GM19351 (cell line): ENCODE results near the gene TRAPPC5.

Source experiments
- ATAC-seq: cut with Tn5 transposase; IDR thresholded peaks from one replicate; pipeline ENCODE4 v1.9.1; 2021; ENCODE audit warnings: mild to moderate bottlenecking, moderate library complexity; ENCODE audit not compliant: unreplicated experiment

The TRAPPC5 gene

DNA sequence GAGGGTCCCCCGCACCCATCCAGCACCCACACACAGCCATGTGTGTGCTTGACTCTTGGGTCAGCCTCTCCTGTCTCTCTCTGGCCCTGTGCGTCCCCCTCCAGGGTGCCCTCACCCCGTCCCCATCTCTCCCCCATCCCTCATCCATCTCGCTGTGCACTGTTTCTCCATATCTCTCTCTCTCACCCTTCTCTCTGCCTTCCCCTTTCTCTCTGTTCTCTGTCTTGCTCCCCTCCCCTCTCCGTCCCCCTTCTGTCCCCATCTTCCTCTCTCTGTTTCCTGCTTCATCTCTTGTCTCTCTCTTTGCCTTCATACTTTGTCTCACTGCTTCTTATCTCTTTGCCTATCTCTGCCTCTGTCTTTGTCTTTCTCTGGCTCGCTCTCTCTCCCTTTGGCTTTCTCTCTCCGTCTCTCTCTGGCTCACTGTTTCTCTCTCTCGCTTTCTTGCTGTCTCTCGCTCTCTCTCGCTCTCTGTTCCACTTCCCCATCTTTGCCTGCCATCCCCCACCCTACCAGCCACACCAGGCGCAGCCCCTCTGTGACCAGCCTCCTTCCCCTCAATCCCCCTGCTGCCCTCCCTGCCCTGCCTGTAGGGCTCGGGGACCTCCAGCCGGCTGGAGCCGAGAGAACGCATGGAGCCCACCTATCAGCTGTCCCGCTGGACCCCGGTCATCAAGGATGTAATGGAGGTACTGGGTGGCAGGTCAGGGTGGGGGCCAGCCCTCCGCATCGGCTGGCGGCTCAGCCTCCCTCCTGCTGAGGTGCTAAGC, 34.8 kb upstream of the TRAPPC5 start:
- no peak for ATAC-seq

DNA sequence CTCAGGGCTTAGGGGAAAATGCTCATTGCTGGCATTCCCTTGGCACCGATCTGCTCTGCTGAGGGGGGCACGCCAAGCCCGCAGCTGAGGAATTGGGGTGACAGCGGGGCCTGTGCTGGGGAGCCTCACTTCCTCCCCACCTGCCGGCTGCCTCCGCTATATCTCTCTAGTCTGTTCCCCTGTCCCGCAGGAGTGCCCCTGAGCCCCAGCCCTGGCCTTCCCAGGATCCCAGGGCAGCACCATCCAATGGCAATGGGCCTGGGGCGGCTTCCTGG, 34.3 kb upstream of the TRAPPC5 start:
- no peak for ATAC-seq

DNA sequence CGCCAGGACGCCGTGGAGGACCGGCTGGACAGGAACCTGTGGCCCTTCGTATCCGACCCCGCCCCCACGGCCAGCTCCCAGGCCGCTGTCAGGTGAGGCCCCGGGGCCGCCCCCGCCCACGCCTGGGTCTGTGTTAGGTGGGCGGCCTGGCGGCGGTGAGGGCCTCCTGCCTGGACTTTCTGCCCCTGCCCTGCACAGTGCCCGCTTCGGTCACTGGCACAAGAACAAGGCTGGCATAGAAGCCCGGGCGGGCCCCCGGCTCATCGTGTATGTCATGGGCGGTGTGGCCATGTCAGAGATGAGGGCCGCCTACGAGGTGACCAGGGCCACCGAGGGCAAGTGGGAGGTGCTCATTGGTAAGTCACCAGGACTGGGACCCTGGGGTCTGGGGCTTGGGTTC, 33.5 kb upstream of the TRAPPC5 start:
- ATAC-seq = no peak

DNA sequence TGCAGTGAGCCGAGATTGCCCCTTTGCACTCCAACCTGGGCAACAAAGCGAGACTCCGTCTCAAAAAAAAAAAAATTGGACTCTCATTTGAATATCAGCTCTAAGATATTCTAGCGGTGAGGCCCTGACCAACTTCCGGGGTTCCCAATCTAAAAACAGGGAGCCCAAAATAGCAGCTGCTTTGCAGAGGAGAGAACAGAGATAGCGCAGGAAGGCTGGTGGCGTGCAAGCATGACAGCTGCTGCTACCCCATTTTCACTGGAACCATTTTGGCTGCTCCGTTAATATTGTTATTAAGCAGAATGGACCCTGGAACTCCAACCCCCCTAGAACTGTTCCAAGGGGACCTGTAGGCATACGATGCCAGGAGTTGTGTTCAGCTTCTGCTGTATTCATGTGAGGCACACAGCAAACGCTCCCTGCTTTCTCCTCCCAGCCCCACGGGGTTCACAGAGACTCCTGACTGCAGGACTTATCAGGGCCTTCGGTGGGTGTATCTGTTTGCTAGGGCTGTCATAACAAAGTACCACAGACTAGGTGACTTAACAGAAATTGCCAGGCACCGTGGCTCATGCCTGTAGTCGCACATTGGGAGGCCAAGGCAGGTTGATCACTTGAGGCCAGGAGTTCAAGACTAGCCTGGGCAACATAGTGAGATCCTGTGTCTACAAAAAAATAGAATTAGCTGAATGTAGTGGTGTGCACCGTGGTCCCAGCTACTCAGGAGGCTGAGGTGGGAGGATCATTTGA, 32.2 kb upstream of the TRAPPC5 start:
- no peak for ATAC-seq

DNA sequence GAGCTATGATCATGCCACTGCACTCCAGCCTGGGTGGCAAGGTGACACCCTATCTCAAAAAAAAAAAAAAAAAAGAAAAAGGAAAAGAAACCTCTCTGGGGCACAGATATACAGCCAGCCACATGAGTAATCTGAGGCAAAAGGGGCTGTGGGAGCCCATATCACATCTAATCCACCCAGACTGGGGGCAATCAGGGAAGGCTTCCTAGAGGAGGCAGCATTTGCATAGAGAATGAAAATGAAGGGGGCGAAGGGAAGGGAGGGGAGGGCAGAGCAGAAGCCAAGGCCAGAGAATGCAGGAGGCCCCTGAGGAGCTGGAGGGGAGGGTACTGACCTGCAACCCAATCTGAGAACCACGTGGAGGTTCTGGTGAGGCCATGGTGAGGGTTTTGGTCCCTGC, 30.5 kb upstream of the TRAPPC5 start:
- no peak for ATAC-seq

DNA sequence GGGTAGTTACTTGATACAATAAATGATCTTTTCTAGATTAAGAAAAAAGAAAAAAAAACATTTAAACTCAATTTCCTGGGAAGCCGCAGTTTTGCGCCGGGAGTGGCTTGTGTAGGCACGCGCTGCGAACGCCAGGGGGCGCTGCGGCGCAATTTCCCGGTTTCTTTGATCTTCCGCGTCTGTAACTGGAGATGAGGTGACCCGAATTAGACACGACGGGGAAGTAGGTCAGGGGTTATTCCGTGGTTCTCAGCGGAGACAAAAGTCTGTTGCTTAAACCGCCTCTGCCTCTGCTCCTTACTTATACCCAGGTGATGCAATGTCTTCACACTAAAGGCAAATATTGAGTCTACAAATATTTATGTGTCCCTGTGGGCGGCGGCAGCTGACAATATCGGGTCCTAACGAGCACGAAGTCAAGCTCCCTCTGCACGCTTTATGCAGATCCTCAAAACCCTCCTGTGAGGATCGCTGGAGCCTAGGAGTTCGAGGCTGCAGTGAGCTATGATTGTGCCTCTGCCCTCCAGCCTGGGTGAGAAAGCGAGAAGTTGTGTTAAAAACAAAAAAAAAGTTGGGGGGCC, 28.5 kb upstream of the TRAPPC5 start:
- ATAC-seq = no peak

DNA sequence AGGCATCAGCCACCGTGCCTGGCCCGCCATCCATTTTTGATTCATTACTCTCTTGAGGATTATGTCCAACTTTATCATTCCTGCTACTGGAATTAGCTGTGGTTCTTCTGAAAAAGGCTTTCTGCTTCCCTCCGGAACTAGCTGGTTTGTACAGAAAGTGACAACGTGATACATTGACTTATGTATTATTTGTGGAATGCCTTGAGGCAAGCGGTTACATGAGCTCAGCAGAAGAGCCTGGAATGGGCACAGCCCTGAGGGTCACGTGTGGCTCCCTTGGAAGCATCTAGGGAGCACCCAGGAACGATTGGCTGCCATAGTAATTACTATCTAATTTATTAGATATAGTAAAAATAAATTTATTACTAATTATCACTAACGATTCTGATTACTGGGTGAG, 26.2 kb upstream of the TRAPPC5 start:
- no peak for ATAC-seq

DNA sequence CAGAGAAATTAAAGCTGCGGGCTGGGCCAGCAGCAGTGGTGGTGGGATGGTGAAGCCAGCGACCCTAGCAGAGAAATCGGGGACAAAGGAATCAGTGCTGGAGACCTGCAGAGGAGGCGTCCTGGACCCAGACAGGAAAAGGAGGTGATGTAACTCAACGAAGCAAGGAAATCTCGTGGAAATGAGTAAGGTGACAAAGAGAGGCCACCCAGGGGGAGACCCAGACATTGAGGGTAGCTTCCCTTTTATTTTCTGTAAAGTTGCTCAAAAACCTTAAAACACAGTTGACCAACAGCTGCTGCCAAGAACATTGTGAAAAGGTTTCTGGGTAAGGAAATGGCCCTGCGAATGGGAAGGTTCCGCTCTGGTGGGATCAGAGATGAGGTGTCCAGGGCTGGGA, 25.1 kb upstream of the TRAPPC5 start:
- no peak for ATAC-seq

DNA sequence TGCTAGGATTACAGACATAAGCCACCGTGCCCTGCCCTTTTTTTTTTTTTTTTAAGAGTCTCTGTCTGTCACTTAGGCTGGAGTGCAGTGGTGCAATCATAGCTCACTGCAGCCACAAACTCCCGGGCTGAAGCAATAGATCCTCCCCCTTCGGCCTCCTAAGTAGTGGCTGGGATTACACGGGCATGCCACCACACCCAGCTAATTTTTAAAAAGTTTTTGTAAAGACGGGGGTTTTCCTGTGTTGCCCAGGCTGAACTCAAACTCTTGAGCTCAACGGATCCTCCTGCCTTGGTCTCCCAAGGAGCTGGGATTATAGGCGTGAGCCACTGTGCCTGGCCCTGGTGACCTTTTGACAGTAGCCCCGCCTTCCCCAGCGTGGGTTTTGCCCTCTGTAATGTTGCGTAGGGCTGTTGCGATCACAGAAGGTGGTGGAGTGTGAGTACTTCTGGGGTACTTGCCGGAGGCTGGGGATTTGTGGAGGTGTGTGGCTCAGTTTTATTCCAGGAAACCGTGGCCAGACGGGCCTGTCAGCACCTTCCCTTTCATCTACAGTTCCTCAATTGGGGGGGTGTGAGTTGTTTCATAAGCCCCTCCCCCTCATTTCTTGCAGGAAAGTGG, 23.4 kb upstream of the TRAPPC5 start:
- ATAC-seq = no peak

DNA sequence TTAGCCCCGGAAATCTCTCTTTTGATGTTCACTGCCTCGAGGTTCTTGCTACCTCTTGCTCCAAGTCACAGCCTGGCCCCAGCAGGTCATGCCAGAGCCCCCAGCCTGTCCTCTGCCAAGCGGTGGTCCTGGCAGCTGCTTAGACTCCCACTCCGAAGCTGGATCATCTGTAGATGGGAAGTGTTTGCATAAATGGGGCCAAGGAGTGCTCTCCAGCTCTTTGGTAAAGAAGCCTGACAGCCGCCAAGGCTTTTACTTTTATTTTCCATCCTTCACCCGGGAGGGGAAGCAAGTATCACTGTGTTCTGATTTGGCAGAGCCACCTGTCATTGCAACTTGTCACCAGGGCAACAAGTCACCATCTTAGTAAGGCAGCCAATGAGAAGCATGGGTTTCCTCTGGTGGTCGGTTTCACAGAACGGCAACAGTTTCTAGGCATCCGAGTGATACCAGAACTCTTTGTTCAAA, 22.4 kb upstream of the TRAPPC5 start:
- peak; percentile 79 for ATAC-seq

DNA sequence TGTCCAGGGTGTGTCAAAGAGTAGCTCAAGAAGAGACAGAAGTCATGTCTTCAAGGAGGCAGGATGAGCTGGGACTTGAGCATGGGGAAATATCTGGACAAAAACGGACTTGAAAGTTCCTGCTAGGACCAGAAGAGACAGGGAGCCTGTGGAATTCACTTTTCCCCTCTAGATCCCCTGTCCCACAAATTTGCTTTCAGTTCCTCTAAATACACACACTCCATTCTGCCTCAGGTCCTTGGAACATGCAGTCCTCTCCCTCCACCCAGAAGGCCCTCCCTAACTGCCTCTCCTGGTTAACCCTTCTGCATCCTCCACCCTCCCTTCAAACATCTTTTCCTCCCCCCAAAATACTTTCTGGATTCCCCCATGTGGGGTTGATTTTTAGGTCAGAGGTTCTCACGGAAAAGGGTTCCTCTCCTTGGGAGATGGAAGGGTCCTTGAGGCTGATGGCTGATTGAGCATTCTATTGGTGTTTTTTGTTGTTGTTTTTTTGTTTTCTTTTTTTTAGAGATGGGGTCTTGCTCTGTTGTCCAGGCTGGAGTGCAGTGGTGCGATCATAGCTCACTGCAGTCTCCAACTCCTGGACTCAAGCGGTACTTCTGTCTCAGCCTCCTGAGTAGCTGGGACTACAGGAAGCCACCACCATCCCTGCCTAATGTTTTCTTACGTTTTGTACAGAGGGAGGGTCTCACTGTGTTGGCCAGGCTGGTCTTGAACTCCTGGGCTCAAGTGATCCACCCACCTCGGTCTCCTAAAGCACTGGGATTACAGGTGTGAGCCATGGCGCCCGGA, 18.7 kb upstream of the TRAPPC5 start:
- ATAC-seq = no peak

DNA sequence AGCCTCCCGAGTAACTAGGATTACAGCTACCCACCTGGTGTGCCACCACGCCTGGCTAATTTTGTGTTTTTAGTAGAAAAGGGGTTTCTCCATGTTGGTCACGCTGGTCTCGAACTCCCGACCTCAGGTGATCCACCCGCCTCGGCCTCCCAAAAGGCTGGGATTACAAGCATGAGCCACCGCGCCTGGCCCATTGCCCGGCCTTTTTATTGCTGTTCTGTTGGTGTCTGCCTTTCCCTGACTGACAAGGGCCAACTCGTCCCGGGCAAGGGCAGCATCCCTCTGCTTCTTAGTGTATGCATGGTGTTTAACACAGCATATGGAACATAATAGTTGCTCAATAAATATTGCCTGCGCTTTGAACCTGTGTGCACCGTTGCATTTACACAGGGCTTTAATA, 18.0 kb upstream of the TRAPPC5 start:
- no peak for ATAC-seq

DNA sequence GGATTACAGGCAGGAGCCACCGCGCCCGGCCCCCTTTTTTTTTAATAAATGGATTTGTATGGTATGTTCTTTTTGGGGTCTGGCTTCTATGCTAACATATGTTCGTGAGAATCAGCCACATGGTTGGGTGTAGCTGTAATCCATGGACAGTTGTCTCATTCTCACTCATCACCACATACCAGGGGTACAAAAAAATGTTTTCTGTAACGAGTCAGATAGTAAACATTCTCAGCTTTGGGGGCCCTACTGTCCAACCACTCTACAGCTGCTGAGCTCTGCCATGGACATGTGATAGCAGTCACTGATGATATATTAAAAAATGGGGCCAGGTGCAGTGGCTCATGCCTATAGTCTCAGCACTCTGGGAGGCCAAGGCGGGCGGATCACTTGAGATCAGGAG, 16.9 kb upstream of the TRAPPC5 start:
- no peak for ATAC-seq

DNA sequence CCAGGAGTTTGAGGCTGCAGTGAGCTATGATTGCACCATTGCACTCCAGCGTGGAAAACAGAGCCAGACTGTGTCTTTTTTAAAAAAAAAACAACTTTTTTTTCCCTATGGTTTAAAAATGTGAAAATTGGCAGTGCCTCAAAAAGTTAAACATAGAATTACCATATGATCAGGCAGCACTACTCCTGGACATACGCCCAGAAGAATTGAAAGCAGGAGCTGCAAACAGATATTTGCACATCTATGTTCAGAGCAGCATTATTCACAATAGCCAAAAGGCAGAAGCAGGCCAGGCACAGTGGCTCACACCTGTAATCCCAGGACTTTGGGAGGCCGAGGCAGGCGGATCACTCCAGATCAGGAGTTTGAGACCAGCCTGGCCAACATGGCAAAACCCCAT, 15.6 kb upstream of the TRAPPC5 start:
- no peak for ATAC-seq

DNA sequence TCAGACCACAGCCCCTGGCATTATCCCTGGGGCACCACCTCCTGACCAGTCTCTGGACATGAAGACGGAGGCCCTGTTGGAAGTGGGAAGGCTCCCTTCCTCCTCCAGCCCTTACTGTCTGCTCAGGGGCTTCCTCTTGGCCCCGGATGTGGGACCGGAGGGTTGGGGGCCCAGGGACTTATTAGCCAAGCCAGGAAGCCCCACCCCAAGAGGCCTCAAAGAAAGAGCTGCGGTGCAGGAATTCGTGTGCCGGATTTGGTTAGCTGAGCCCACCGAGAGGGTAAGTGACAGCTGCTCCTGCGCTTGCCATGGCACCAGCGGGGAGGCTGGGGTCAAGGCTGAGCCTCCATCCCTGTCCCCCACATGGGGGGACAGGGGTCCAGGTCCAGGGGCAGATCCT, 11.8 kb upstream of the TRAPPC5 start, which contains the start of gene RETN:
RETN (plus strand) TSS at position 208 of the 400 bp plus-strand sequence. CDS start 278 bp downstream, outside the sequence.
- no peak for ATAC-seq

DNA sequence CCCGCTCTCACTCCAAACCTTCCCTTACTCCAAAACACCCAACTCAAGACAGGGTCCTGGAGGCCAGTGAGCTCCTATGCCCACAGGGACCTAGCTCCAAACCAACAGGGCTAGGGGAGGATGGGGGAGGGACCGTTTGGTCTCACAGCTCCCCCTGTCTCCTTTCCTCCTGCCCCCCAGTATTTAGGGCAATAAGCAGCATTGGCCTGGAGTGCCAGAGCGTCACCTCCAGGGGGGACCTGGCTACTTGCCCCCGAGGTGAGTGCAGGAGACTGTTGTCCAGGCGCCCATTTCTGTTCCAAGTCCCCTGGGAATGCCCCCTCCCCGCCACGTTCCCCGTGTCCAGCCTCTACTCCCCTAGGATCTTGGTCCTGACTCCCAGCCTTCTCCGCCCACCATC, 11.0 kb upstream of the TRAPPC5 start:
- no peak for ATAC-seq

DNA sequence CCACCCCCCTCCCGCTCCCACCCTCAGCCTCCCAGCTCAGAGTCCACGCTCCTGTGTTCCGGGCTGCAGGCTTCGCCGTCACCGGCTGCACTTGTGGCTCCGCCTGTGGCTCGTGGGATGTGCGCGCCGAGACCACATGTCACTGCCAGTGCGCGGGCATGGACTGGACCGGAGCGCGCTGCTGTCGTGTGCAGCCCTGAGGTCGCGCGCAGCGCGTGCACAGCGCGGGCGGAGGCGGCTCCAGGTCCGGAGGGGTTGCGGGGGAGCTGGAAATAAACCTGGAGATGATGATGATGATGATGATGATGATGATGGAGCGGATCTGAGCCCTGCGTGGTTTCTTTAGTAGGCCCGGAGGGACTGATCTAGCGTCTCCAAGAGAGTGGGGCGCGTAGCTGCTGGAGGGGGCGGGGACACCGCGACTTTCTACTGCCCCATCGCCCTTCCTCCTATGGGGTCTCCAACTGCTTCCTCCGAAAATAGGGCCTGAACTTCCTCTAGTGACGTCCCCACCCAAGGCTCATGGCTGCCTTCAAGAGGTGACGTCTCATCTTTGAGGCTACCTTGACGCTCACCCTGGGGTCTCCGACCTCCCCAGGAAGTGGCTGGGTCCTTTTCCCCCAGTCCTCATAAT, 10.4 kb upstream of the TRAPPC5 start:
- no peak for ATAC-seq

DNA sequence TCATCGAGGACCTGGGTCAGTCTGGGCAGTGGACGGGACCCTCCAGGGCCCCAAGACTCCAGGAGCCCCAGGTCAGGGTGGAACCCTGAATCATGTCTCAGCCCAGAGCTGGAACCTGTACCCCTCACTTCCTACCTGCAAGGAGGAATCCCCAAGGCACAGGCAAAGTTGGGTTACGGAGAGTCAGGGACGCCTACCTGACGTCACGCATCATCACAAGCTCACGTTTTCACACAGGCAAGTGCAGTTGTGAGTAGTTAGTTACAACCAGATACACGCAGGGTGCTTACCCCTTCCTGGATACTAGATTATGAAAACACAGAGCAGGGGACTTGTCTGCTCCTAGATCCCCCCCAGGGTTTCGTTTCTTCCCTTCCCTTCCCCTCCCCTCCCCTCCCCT, 9.8 kb upstream of the TRAPPC5 start:
- ATAC-seq = no peak

DNA sequence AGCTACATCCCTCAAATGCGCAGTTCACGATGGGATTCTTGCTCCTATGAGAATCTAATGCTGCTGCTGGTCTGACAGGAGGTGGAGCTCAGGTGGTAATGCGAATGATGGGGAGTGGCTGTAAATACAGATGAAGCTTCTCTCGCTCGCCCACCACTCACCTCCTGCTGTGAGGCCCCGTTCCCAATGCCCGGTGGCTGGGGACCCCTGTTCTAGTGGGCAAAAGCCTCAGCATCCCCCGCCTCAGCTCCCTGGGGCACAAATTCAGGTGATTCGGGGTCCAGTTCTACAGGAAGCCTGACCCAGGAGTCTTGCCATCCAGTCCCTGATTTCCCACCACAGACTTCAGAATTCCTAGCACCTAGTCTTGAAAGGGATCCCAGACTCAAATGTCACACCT, 8.1 kb upstream of the TRAPPC5 start:
- no peak for ATAC-seq
